ENCODE data around the gene DOK4. TPM values are rescaled to one million over a fixed set of nuclear protein-coding genes. Genes with fewer than 3 reads are reported as not detected.

Gene DOK4
- total RNA-seq, 4 donors from 2014 or later: 3.6 to 12.8 (median 7.3) TPM

DNA sequence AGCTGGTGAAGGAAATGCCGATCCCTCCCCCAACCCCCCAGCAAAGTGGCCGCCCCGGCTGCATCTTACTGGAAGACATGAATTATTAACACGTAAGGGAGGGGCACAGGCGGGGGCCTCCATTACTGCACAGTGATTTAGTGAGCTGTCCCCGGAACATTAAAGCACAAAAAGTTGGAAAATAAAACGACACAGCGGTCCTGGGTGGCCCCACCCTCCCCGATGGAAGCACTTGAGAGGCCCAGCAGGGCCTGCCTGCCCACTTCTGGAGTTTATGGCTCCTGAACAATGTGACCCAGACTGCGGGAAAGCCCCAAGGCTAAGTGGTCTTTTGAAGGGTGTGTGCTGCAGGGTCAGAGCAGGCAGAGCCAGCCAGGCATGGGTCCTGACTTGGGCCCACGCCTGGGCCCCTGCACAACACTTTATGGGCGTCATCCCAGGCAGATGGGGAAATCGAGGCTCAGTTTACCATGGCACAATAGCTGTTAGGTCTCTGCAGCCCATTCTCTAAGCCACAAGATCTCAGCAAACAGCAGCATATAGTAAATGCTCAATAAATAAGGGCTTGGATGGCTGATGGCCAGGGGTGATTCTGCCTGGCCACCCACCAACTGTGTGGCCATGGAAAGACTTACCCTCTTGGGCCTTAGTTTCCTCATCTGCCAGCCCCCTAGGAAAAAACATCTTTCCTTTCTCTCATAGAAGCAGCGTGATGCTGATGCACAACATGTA, 27.2 kb upstream of the DOK4 start:
- TF ChIP-seq, protein P1, sequence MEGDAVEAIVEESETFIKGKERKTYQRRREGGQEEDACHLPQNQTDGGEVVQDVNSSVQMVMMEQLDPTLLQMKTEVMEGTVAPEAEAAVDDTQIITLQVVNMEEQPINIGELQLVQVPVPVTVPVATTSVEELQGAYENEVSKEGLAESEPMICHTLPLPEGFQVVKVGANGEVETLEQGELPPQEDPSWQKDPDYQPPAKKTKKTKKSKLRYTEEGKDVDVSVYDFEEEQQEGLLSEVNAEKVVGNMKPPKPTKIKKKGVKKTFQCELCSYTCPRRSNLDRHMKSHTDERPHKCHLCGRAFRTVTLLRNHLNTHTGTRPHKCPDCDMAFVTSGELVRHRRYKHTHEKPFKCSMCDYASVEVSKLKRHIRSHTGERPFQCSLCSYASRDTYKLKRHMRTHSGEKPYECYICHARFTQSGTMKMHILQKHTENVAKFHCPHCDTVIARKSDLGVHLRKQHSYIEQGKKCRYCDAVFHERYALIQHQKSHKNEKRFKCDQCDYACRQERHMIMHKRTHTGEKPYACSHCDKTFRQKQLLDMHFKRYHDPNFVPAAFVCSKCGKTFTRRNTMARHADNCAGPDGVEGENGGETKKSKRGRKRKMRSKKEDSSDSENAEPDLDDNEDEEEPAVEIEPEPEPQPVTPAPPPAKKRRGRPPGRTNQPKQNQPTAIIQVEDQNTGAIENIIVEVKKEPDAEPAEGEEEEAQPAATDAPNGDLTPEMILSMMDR (IDR thresholded peaks at IDR 0.05; ENCODE audit: low read depth): no peak

DNA sequence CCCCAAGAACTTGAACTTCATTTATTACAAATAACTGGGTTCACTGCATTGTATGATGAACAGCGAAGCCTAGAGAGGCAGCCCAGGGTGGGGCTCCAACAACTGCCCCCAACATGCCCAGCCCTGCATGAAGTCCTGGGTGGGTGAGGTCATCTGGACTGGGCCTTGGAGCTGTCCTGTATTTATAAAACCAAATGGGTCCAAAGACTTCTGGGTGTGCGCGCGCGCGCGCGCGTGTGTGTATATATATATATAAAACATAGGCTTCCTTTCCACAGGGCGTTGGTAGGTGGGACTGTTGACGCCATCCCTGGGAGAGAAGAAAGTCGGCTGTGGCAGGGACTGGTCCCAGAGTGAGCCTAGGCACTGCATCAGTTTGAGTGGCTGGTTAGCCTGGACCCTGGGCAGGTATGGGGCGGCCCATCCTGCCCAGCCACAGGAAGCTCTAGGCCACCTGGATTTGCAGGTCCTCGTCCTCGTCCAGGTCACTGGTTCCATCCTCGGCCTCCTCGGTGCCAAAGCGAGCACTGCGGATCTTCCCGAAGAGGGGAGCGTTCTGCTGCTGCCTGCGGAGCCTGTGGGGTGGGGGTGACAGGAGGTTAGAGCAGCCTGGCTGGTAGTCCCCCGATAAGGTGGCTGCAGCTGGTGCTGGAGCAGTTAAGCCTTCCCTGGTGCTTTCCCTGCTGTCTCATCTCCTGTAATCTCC, 26.2 kb upstream of the DOK4 start:
- TF ChIP-seq, protein P1 (IDR thresholded peaks at IDR 0.05; ENCODE audit: low read depth): no peak

DNA sequence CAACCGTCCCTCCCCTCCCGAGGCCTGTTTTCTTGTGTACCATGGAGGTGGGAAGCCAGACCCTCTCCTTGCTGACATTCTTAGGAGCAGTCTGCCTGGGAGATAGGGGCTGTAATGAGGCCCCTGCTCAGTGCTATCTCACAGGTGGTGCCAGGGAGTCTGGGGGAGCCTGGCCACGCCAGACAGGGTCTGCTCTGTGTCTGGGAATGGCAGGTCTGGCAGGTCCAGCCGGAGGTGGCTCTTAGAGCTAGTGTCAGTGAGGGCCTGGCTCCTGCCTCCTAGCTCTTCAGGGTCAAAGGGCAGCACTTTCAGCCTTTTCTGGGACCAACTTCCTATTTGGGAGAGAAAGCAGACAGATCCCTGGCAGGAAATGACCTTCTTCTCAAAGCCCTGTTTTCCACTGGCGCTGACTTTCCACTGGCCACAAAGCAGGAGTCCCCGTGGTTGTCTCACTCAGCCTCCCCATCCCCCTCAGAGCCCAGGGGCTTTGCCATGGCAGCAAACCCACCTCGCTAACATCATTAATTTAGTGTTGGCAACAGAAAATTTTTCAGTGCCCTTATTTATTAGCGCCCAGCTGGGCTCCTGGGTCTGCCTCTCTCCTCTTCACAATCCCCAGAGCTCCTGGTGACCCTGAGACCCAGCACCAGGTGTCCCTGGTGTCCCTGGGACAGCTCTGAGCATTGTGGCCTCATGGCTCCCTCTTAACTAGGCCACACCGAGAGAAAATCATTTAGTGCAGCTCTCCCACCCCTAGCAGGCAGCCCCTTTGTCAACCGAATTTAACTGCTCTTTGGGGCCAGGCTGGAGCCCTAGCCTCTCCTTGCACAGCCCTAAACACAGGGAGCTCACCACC, 24.0 kb upstream of the DOK4 start:
- TF ChIP-seq, protein P1 (IDR thresholded peaks at IDR 0.05; ENCODE audit: low read depth): no peak

DNA sequence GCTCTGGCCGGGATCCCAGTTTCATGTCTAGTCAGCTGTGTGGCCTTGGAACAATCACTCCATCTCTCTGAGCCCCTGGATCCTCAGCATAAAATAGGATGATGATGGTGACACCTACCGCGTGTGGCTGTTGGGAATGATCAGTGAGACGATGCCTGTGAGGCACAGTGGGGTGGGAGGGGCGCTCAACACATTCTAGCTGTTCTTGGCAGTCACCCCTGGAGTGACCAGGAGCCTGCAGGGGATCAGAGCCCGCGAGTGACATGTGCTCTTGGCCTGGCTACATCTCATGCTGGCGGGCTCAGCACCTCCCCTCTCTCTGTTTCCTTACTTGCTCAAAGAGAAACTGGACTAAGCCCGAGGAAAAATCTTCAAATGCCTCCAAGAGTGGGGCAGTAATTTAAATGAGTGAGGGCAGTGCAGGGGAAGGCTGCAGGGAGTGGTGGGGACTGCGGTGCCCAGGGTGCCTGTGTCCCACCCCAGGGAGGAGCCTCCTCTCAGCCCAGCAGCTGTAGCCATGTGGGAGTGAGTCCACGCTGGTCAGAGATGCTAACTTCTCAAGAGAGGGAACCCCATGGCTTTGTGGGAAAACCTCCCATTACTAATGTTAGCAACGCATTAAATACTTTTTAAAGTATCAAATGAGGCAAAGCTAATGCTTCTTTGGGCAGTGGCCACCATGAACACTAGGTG, 23.1 kb upstream of the DOK4 start:
- TF ChIP-seq, protein P1 (IDR thresholded peaks at IDR 0.05; ENCODE audit: low read depth): no peak

DNA sequence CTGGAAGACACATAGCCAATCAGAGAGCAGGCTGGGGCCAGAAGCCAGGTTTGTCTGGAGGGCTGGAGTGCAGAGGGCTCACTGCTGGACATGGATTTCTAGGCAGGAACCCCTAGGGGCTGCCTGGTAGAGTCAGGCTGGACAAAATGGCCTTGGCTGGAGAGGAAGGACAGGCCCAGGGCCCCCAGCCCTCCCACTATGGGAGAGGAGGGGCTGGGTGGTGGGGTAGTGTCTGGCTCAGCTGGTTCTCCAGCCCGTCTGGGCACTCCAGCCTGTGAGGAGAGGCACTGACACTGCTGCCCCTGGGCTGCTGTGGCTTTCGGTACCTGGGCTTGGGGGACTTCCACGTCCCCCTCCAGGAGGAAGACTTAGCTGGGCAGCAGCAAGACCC, 21.7 kb upstream of the DOK4 start:
- TF ChIP-seq, protein P1 (IDR thresholded peaks at IDR 0.05; ENCODE audit: low read depth): no peak

DNA sequence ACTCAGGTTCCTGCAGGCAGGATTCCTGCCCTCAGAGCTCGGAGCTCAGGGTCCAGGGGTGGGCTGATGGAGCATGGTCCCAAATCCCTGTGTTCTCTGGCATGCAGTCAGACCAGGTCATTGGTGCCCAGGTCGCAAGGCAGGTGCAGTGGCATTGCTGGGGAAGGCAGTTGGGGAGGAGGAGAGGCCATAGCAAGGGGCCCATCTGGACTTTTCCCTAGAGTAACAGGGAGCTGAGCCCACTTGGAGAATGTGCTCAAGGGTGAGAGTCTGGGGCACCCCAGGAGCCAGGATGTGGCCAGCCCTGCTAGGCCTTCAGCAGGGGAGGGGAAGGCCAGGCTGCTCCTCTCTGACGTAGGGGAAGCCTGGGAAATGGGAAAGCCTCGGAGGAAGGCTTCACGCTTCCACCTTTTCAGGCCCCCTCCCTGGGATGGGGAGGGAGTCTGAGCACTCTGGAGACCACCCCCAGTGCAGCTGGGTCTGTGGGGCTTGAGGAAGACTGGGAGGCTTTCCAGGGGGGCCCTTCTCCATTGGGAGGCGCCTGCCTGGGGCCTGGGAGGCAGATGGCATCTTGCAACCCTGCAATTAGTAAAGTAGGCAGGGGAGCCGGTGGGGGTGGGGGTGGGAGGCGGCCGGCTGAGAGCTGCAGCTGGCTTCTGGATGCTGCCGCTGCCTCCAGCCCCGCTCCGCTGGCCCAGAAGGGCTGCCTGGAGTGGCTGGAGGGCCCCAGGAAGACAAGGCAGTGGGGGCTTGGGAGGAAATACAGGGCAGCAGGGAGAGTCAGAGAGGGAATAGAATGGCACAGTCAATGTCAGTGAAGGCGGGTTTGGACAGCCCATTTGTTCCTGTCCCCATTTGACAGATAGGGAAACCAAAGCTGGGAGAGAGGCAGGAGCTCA, 21.1 kb upstream of the DOK4 start:
- TF ChIP-seq, protein P1 (IDR thresholded peaks at IDR 0.05; ENCODE audit: low read depth): no peak
